CD14-positive monocyte (primary cell): ENCODE measurements around the gene FAM43A. TPM values are rescaled to one million over a fixed set of nuclear protein-coding genes. Genes with fewer than 3 reads are reported as not detected.

Source experiments
- DNase-seq, 3 donors: peaks; one replicate each; pipeline ENCODE4 v3.0.0-alpha.2; 2011 to 2022
- H2AFZ ChIP-seq: 2 replicates; pipeline ENCODE4 v1.6.0; 2012; ENCODE audit warnings: mild to moderate bottlenecking, low read depth, low read length, inconsistent platforms; ENCODE audit not compliant: insufficient read depth, poor library complexity, severe bottlenecking
- H3K27ac ChIP-seq, 2 donors: 1 replicate in 1 of 2; 2 replicates in 1 of 2; pipeline ENCODE4 v1.5.1; 2012 to 2013; ENCODE audit warnings: low read length in 2 of 2, control low read depth in 1 of 2, inconsistent platforms in 1 of 2, low read depth in 1 of 2, mild to moderate bottlenecking in 1 of 2
- H3K27me3 ChIP-seq, 2 donors: one replicate each; pipeline versions ENCODE4 v1.6.0 to v1.6.1; 2011 to 2013; ENCODE audit warnings: low read length in 2 of 2; ENCODE audit not compliant: control insufficient read depth in 2 of 2, insufficient read depth in 2 of 2
- H3K36me3 ChIP-seq, 2 donors: replicated peaks in 1 of 2; 1 replicate in 1 of 2; 2 replicates in 1 of 2; pipeline versions ENCODE4 v1.5.1 to v1.6.1; 2012 to 2013; ENCODE audit warnings: low read length in 2 of 2, control low read depth in 1 of 2, inconsistent platforms in 1 of 2, mild to moderate bottlenecking in 1 of 2; ENCODE audit not compliant: insufficient read depth in 2 of 2, control insufficient read depth in 1 of 2
- H3K4me1 ChIP-seq, 2 donors: 1 replicate in 1 of 2; 2 replicates in 1 of 2; pipeline versions ENCODE4 v1.5.1 to v1.6.1; 2012 to 2013; ENCODE audit warnings: low read length in 2 of 2, control low read depth in 1 of 2, inconsistent platforms in 1 of 2, mild to moderate bottlenecking in 1 of 2, moderate library complexity in 1 of 2; ENCODE audit not compliant: insufficient read depth in 2 of 2, control insufficient read depth in 1 of 2
- H3K4me2 ChIP-seq: replicated peaks from 2 replicates; pipeline ENCODE3; 2012; ENCODE audit warnings: low read length, moderate library complexity, mild to moderate bottlenecking; ENCODE audit not compliant: poor library complexity, severe bottlenecking; ENCODE audit errors: extremely low read depth
- H3K4me3 ChIP-seq, 3 experiments: fragments of 200-600 bp in 1 of 3; sonication (generic) in 1 of 3; replicated peaks in 1 of 3; 1 replicate in 2 of 3; 2 replicates in 1 of 3; pipeline ENCODE4 v1.5.1; 2011 to 2013; ENCODE audit warnings: low read length in 3 of 3, mild to moderate bottlenecking in 3 of 3, control low read depth in 2 of 3, low read depth in 2 of 3, inconsistent platforms in 1 of 3, moderate library complexity in 1 of 3
- H3K79me2 ChIP-seq: 2 replicates; pipeline ENCODE4 v1.6.0; 2012; ENCODE audit warnings: mild to moderate bottlenecking, control low read depth, inconsistent platforms, low read length, moderate library complexity; ENCODE audit not compliant: insufficient read depth
- H3K9ac ChIP-seq: 2 replicates; pipeline ENCODE4 v1.6.0; 2017; ENCODE audit warnings: low read length, mild to moderate bottlenecking; ENCODE audit not compliant: insufficient read depth, poor library complexity, severe bottlenecking
- H3K9me3 ChIP-seq, 2 donors: replicated peaks in 1 of 2; 1 replicate in 1 of 2; 2 replicates in 1 of 2; pipeline versions ENCODE4 v1.5.1 to v1.6.1; 2012 to 2013; ENCODE audit warnings: low read length in 2 of 2, control low read depth in 1 of 2; ENCODE audit not compliant: control insufficient read depth in 1 of 2, insufficient read depth in 1 of 2
- H4K20me1 ChIP-seq: 2 replicates; pipeline ENCODE4 v1.6.0; 2012; ENCODE audit warnings: mild to moderate bottlenecking, low read length, control low read depth, moderate library complexity; ENCODE audit not compliant: insufficient read depth
- H3K27ac Mint-ChIP-seq, 7 donors: one replicate each; pipeline ENCODE4 v1.8.0; 2020; ENCODE audit warnings: mild to moderate bottlenecking in 7 of 7, mixed read lengths in 7 of 7, moderate library complexity in 6 of 7, inconsistent platforms in 2 of 7
- H3K27me3 Mint-ChIP-seq, 3 donors: one replicate each; pipeline ENCODE4 v1.8.0; 2021 to 2022; ENCODE audit warnings: low read depth in 3 of 3, mild to moderate bottlenecking in 3 of 3, mixed read lengths in 3 of 3, moderate library complexity in 3 of 3, inconsistent platforms in 1 of 3
- H3K36me3 Mint-ChIP-seq, 2 donors: one replicate each; pipeline ENCODE4 v1.8.0; 2020; ENCODE audit warnings: mixed read lengths in 2 of 2, inconsistent platforms in 1 of 2, mild to moderate bottlenecking in 1 of 2
- H3K4me1 Mint-ChIP-seq: one replicate; pipeline ENCODE4 v1.8.0; 2020; ENCODE audit warnings: mild to moderate bottlenecking, mixed read lengths
- H3K4me3 Mint-ChIP-seq, 2 donors: one replicate each; pipeline ENCODE4 v1.8.0; 2020; ENCODE audit warnings: mild to moderate bottlenecking in 2 of 2, mixed read lengths in 2 of 2, moderate library complexity in 1 of 2
- H3K9me3 Mint-ChIP-seq, 7 donors: one replicate each; pipeline ENCODE4 v1.8.0; 2020 to 2022; ENCODE audit warnings: mixed read lengths in 7 of 7, mild to moderate bottlenecking in 6 of 7, moderate library complexity in 6 of 7, inconsistent platforms in 2 of 7
- WGBS: methylation state at CpG from one replicate; pipeline ENCODE4 v1.1.5; 2013; ENCODE audit warnings: missing lambda C conversion rate; ENCODE audit not compliant: insufficient coverage; 5-methylcytosine and 5-hydroxymethylcytosine counted together
- intact Hi-C, 2 donors: fragments of 100-400 bp; cut with micrococcal nuclease; formaldehyde crosslinking; loops; one replicate each; pipeline versions ENCODE4 v1.15.0 to v1.15.1; 2023
- polyA minus RNA-seq: library from RNA; depleted of rRNA, polyadenylated mRNA; stranded (reverse); fragments of >200 nt; gene quantifications from 2 replicates; pipeline ENCODE4 v1.2.3, GENCODE V29; 2012
- polyA plus RNA-seq, 3 donors: library from polyadenylated mRNA; depleted of rRNA in 1 of 3; unstranded in 2 of 3; stranded (reverse) in 1 of 3; fragments of 300-500 nt in 2 of 3; fragments of >200 nt in 1 of 3; fragmentation: Illumina TruSeq in 2 of 3; gene quantifications; 1 replicate in 2 of 3; 2 replicates in 1 of 3; pipeline ENCODE4 v1.2.3, GENCODE V29; 2012 to 2021
- total RNA-seq, 12 experiments: library from RNA in 1 of 12; stranded (reverse) in 1 of 12; fragments of 120-200 nt in 1 of 12; gene quantifications; one replicate each; pipeline ENCODE4 v1.2.4 and lab custom pipeline; 2013 to 2026; ENCODE audit warnings: mixed read lengths in 6 of 12, inconsistent platforms in 1 of 12
- TF ChIP-seq, protein P1 (sequence below): fragments of 200-600 bp; IDR thresholded peaks from one replicate; pipeline ENCODE4 v1.8.0; 2022; ENCODE audit warnings: antibody characterized with exemption, mild to moderate bottlenecking

Gene FAM43A, protein sequence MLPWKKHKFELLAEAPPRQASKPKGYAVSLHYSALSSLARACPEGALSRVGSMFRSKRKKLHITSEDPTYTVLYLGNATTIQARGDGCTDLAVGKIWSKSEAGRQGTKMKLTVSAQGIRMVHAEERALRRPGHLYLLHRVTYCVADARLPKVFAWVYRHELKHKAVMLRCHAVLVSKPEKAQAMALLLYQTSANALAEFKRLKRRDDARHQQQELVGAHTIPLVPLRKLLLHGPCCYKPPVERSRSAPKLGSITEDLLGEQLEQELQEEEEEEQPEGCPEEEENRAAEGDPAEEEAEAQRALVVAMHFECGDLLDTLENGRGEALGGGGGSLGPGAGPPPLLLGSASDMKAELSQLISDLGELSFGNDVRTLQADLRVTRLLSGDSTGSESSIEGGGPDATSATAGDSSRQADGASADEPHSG
- total RNA-seq (2013) = 8.3 TPM
- 10 to 100 TPM in 1 of 3 donors, 1 to 10 TPM in 2; 6.6 to 11.3 (median 9.8) TPM for polyA plus RNA-seq
- polyA minus RNA-seq = 14.4 and 21.9 TPM in 2 replicates
- total RNA-seq (lab: John Stamatoyannopoulos, UW) = 7.4 to 60.7 (median 11.8) reads per million in 11 experiments

DNA sequence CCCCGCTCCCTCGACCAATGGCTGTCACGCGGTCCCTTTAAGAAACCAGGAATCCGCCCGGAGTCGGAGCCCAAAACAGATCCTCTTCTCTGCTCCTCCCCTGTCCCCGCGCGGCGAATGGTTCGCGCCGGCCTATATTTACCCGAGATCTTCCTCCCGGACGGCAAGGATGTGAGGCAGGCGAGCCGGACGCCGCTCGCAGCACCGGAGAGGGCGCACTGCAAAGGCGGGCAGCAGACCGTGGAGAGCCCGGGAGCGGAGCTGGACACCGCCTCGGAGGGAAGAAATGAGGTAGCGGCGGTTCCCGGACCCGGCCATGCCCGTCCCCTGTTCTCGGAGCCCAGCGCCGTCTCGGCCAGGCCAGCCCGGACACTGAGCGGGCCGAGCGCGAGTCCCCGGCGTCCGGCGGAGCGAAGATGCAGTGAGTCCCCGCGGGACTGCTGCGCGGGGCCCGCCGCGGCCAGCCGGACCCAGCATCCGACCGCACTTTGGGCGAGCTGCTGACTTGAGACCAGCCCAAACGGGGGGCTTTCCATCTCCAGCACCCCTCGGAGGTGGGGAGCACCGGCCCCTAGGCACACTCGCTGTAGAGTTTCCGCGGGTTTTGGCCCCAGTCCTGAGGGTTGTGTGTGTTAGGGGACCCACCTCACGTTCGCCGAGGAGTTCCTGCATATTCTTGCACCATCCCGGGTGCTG lies at the start of gene FAM43A:
TSS of gene FAM43A (plus strand) at position 166 of the 696 bp plus-strand sequence. CDS start 944 bp downstream, outside the sequence.
- Histone ChIP-seq H3K4me1 (peaks cover 45 to 60% of the 10 kb centered on the region in 2 donors), H3K79me2 (peaks cover 20% of the 10 kb centered on the region), H4K20me1 (peaks cover 32% of the 10 kb centered on the region), H3K4me2 (peak within 1 kb of the TSS; percentile 99), H3K27ac (peak within 1 kb of the TSS; percentile 52 to 88), H3K9ac (peak within 1 kb of the TSS; percentile 87), H3K9me3 (no peaks in the 10 kb centered on the region), H3K4me3 (peak within 1 kb of the TSS; percentile 59 to 94 (median 83)), H3K27me3 (no peaks in the 10 kb centered on the region), H3K36me3 (no peaks in the 10 kb centered on the region), H2AFZ (peak within 1 kb of the TSS; percentile 89)
- Mint-ChIP-seq H3K4me1 (peaks cover 53% of the 10 kb centered on the region), H3K27ac (peak within 1 kb of the TSS; percentile 55 to 89 (median 80)), H3K4me3 (peak within 1 kb of the TSS; percentile 92 to 97), H3K27me3 (peaks cover 2 to 3% (median 2%) of the 10 kb centered on the region in 3 donors), H3K9me3 (no peaks in the 10 kb centered on the region), H3K36me3 (peaks cover 0 to 10% of the 10 kb centered on the region in 2 donors)
- intact Hi-C loops = loop anchor here (5.0 to 10.0 kb wide), 6 partner anchors 51 to 839 kb away; no protein-coding TSS in a partner anchor
- under 1% methylated on average over 64 of the region's 70 CpGs for WGBS
- DNase-seq = peak; percentile 79 to 92 (median 87)
- TF ChIP-seq, protein P1, sequence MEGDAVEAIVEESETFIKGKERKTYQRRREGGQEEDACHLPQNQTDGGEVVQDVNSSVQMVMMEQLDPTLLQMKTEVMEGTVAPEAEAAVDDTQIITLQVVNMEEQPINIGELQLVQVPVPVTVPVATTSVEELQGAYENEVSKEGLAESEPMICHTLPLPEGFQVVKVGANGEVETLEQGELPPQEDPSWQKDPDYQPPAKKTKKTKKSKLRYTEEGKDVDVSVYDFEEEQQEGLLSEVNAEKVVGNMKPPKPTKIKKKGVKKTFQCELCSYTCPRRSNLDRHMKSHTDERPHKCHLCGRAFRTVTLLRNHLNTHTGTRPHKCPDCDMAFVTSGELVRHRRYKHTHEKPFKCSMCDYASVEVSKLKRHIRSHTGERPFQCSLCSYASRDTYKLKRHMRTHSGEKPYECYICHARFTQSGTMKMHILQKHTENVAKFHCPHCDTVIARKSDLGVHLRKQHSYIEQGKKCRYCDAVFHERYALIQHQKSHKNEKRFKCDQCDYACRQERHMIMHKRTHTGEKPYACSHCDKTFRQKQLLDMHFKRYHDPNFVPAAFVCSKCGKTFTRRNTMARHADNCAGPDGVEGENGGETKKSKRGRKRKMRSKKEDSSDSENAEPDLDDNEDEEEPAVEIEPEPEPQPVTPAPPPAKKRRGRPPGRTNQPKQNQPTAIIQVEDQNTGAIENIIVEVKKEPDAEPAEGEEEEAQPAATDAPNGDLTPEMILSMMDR = no peak

DNA sequence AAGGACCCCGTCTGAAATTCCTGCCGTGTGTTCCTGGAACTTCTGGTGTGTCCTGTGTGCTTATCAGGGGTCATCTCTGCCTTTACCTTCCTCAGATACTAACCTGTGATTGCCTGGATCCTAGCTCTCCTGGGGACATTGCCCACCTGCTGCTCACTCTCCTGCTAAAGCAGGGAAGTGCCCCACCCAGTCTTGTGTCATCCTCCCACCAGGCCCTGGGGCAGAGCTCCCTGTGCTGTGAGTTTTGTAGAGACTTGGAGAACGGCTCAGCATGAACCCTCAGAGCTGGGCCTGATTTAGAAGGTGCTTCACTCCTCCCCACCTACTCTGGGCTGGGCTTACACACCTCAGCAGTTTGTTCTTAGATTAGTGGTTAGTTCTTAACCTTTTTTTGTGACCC lies 48.6 kb upstream of the FAM43A start:
- H3K4me1 Mint-ChIP-seq = peaks cover 18% of the 10 kb centered on the region
- H3K4me3 ChIP-seq = no peak overlapping the region
- TF ChIP-seq, protein P1 = no peak
- H4K20me1 ChIP-seq = no peaks in the 10 kb centered on the region
- peaks cover 32 to 33% of the 10 kb centered on the region in 2 donors for H3K36me3 Mint-ChIP-seq
- no peak for DNase-seq
- H3K4me3 Mint-ChIP-seq = no peak overlapping the region
- peaks cover 12 to 16% of the 10 kb centered on the region in 2 donors for H3K4me1 ChIP-seq
- H3K9me3 ChIP-seq = no peaks in the 10 kb centered on the region
- no peaks in the 10 kb centered on the region for H3K9me3 Mint-ChIP-seq
- H3K27ac Mint-ChIP-seq = peak overlapping the region in 1 of 7 donors; percentile 47
- no peak overlapping the region for H3K27ac ChIP-seq
- no peaks in the 10 kb centered on the region for H3K79me2 ChIP-seq
- no peak overlapping the region for H3K4me2 ChIP-seq
- H3K9ac ChIP-seq = no peak overlapping the region
- no peak overlapping the region for H2AFZ ChIP-seq
- no peaks in the 10 kb centered on the region for H3K27me3 ChIP-seq
- peaks cover 27 to 32% of the 10 kb centered on the region in 2 donors for H3K36me3 ChIP-seq
- H3K27me3 Mint-ChIP-seq = peaks cover 8 to 12% (median 11%) of the 10 kb centered on the region in 3 donors
- intact Hi-C loops = no loop called here
- 94% methylated on average over 2 of the region's 3 CpGs for WGBS
